BE2C (cell line): ENCODE data around the gene MS4A3.
"Not testable (repeated sequence)": the region's sequence is repeated elsewhere in the genome, so short reads cannot be mapped to it uniquely, and the experiment has no call there.

ENCODE experiments used
- DNase-seq: peaks from one replicate; pipeline ENCODE4 v3.0.0-alpha.2; 2020
- H3K27me3 ChIP-seq: fragments of 250-450 bp; sonication (Bioruptor Pico); 2 replicates; pipeline ENCODE4 v1.5.1; 2020; ENCODE audit warnings: mild to moderate bottlenecking
- H3K36me3 ChIP-seq: fragments of 250-450 bp; sonication (Bioruptor Pico); 2 replicates; pipeline ENCODE4 v1.5.1; 2020; ENCODE audit warnings: mild to moderate bottlenecking
- H3K4me1 ChIP-seq: fragments of 250-450 bp; sonication (Bioruptor Pico); 2 replicates; pipeline ENCODE4 v1.5.1; 2020
- H3K4me3 ChIP-seq: 2 replicates; pipeline ENCODE4 v1.5.1; 2011; ENCODE audit warnings: low read depth, low read length
- H3K9me3 ChIP-seq: fragments of 250-450 bp; sonication (Bioruptor Pico); 2 replicates; pipeline ENCODE4 v1.5.1; 2020
- TF ChIP-seq, protein P1 (sequence below): IDR thresholded peaks from 2 replicates; pipeline ENCODE4 v1.5.1; 2012; ENCODE audit warnings: mild to moderate bottlenecking, low read depth, low read length

The MS4A3 gene

DNA sequence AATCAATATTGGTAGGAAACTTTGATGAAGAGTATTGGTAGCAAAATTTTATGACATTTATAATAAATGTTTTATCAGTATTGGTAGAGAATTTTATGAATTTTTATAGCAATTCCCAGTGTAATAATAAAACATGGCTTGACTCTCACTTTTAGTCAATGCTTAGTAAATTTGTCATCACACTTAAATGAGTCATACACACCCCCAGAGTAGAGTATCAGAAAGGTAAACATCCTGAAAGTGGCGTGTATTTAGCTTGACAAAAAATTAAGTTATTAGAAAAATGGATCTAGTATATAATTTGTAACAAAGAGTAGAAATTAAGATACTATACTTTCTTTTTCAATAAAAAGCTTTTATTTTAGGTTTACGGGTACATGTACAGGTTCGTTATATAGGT, 2.6 kb downstream of the MS4A3 start:
- DNase-seq: no peak
- Histone ChIP-seq H3K9me3 (no peaks in the 10 kb centered on the region), H3K36me3 (no peaks in the 10 kb centered on the region), H3K4me3 (no peak overlapping the region), H3K4me1 (no peaks in the 10 kb centered on the region), H3K27me3 (no peaks in the 10 kb centered on the region)
- TF ChIP-seq, protein P1, sequence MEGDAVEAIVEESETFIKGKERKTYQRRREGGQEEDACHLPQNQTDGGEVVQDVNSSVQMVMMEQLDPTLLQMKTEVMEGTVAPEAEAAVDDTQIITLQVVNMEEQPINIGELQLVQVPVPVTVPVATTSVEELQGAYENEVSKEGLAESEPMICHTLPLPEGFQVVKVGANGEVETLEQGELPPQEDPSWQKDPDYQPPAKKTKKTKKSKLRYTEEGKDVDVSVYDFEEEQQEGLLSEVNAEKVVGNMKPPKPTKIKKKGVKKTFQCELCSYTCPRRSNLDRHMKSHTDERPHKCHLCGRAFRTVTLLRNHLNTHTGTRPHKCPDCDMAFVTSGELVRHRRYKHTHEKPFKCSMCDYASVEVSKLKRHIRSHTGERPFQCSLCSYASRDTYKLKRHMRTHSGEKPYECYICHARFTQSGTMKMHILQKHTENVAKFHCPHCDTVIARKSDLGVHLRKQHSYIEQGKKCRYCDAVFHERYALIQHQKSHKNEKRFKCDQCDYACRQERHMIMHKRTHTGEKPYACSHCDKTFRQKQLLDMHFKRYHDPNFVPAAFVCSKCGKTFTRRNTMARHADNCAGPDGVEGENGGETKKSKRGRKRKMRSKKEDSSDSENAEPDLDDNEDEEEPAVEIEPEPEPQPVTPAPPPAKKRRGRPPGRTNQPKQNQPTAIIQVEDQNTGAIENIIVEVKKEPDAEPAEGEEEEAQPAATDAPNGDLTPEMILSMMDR: no peak

DNA sequence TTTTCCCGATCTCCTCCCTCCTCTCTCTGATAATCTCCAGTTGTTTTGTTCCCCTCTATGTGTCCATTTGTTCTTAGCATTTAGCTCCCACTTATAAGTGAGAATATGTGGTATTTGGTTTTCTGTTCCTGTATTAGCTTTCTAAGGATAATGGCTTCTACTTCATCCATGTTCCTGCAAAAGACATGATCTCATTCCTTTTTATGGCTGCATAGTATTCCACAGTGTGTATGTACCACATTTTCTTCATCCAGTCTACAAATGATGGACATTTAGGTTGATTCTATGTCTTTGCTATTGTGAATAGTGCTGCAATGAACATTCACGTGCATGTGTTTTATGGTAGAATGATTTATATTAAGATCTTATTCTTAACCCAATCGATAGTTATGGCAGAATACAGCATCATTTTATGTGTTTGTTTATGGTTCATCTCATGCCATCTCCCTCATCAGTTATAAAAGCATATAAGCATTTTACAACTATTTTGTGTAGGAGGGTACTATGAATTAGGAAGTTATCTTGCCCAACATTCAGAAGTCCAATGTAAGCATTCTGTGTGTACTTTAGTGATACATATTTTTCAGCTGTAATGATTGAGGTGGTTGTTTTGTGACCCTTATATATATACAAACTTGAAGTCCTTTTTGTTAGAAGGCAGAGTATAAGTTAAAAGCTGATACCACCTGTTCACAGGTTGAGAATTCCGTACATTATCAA, 3.2 kb downstream of the MS4A3 start:
- Histone ChIP-seq H3K27me3 (no peaks in the 10 kb centered on the region), H3K4me3 (no peak overlapping the region), H3K4me1 (no peaks in the 10 kb centered on the region), H3K9me3 (no peaks in the 10 kb centered on the region), H3K36me3 (no peaks in the 10 kb centered on the region)
- TF ChIP-seq, protein P1: no peak
- no peak for DNase-seq

DNA sequence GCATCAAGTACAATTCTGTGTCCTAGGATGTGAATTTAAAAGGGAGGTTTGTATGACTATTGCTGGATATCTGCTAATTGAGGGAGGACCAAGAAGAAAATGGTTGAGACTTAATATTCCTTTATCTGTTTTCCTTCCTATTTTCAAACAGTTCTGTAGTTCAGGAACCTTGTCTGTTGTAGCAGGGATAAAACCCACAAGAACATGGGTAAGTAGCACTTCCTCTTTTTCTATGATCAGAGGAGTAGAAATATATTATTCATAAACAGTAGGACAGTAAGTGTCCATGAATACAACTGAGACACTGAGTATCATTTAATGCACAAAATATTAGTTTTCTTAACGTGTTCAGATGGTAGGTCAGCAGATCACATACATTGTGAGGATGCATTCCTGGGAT, 7.6 kb downstream of the MS4A3 start:
- Histone ChIP-seq H3K9me3 (no peaks in the 10 kb centered on the region), H3K36me3 (no peaks in the 10 kb centered on the region), H3K4me1 (no peaks in the 10 kb centered on the region), H3K4me3 (no peak overlapping the region), H3K27me3 (no peaks in the 10 kb centered on the region)
- no peak for DNase-seq
- TF ChIP-seq, protein P1: no peak

DNA sequence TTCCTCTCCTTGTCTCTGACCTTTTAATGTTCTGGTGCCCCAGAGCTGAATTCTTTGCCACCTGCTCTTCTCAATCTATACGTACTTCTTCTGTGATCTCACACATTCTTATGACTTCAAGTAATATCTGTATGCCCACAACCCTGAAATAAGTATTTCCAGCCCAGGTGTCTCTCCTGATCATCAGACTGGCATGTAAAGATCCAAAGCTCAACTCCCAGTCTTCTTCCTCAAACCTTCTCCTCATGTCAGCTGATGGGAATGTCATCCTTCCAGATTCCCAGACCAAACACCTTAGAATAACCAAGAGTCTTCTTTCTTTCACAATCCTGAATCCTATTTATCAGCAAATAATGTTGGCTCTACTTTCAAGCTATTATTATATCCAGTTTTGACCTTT, 9.3 kb downstream of the MS4A3 start:
- H3K27me3 ChIP-seq: no peaks in the 10 kb centered on the region
- no peak overlapping the region for H3K4me3 ChIP-seq
- DNase-seq: no peak
- TF ChIP-seq, protein P1: no peak
- H3K9me3 ChIP-seq: no peaks in the 10 kb centered on the region
- no peaks in the 10 kb centered on the region for H3K4me1 ChIP-seq
- H3K36me3 ChIP-seq: no peaks in the 10 kb centered on the region

DNA sequence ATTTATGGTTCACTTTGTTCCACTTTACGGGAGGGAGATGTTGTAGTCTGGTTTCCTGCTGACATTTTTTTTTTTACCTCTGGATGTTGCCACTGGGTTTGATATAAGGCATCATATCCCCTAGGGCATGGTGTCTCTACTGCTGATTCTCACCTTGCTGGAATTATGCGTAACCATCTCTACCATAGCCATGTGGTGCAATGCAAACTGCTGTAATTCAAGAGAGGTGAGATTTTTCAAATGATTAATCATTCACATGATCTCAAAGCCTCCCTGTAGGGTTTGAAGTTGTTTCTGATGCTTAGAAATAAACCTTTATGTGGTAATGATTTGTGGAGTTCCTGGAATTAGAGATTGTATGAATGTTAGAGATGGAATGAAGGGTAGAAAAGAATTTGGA, 13.0 kb downstream of the MS4A3 start:
- Histone ChIP-seq H3K27me3 (no peaks in the 10 kb centered on the region), H3K36me3 (no peaks in the 10 kb centered on the region), H3K9me3 (no peaks in the 10 kb centered on the region), H3K4me3 (no peak overlapping the region), H3K4me1 (no peaks in the 10 kb centered on the region)
- DNase-seq: no peak
- TF ChIP-seq, protein P1: no peak

DNA sequence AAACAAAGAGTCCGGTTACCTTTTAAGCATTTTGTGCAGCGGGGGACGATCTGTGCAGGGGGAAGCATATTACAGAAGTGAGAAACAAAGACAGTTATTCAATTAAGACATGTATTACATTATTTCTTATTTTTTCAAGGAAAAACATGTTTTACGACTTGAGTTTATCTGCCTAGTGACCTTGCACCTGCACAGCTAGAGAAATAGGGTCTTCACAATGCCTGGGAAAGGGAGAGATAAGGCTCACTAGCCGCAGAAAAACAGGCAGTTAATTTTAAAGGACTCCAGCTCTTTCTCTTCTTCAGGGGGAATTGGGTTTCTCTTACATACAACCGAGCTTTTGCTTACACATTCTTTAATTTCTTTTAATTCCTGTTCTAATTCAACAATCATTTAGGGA, 15.2 kb downstream of the MS4A3 start:
- H3K36me3 ChIP-seq, H3K4me1 ChIP-seq, DNase-seq, H3K4me3 ChIP-seq, H3K27me3 ChIP-seq, H3K9me3 ChIP-seq: not testable (repeated sequence)
